Hepatocyte (in vitro differentiated cells): ENCODE results near the gene NFKBIA. TPM values are rescaled to one million over a fixed set of nuclear protein-coding genes. Genes with fewer than 3 reads are reported as not detected.

Experiments
- DNase-seq: peaks from one replicate; pipeline ENCODE4 v3.0.0-alpha.2; 2016; ENCODE audit warnings: low spot score
- H2AFZ ChIP-seq: fragments of 200-600 bp; sonication (generic); 2 replicates; pipeline ENCODE4 v1.6.0; 2016; ENCODE audit warnings: antibody characterized with exemption, mild to moderate bottlenecking
- H3K27ac ChIP-seq: fragments of 200-600 bp; sonication (generic); 2 replicates; pipeline ENCODE4 v1.5.1; 2016; ENCODE audit warnings: mild to moderate bottlenecking
- H3K27me3 ChIP-seq: fragments of 200-600 bp; sonication (generic); 2 replicates; pipeline ENCODE4 v1.6.1; 2016
- H3K36me3 ChIP-seq: fragments of 200-600 bp; sonication (generic); replicated peaks from 2 replicates; pipeline ENCODE4 v1.5.1; 2016; ENCODE audit warnings: low read depth; ENCODE audit not compliant: insufficient read depth
- H3K4me1 ChIP-seq: fragments of 200-600 bp; sonication (generic); 2 replicates; pipeline ENCODE4 v1.5.1; 2016; ENCODE audit warnings: mild to moderate bottlenecking, moderate library complexity; ENCODE audit not compliant: insufficient read depth
- H3K4me2 ChIP-seq: fragments of 200-600 bp; sonication (generic); 2 replicates; pipeline ENCODE4 v1.6.0; 2016
- H3K4me3 ChIP-seq: fragments of 200-600 bp; sonication (generic); 2 replicates; pipeline ENCODE4 v1.5.1; 2016; ENCODE audit warnings: mild to moderate bottlenecking
- H3K79me2 ChIP-seq: fragments of 200-600 bp; sonication (generic); 2 replicates; pipeline ENCODE4 v1.6.0; 2017; ENCODE audit warnings: mild to moderate bottlenecking
- H3K9me2 ChIP-seq: fragments of 200-600 bp; sonication (generic); replicated peaks from 2 replicates; pipeline ENCODE4 v1.6.0; 2017; ENCODE audit warnings: mild to moderate bottlenecking; ENCODE audit not compliant: insufficient read depth
- H3K9me3 ChIP-seq: fragments of 200-600 bp; sonication (generic); 2 replicates; pipeline ENCODE4 v1.5.1; 2016; ENCODE audit warnings: low read depth, mild to moderate bottlenecking
- H4K20me1 ChIP-seq: fragments of 200-600 bp; sonication (generic); 2 replicates; pipeline ENCODE4 v1.6.0; 2016; ENCODE audit warnings: mild to moderate bottlenecking; ENCODE audit not compliant: insufficient read depth, poor library complexity, severe bottlenecking
- EZH2 ChIP-seq: fragments of 200-600 bp; sonication (generic); IDR thresholded peaks from 2 replicates; pipeline ENCODE4 v1.6.1; 2016; ENCODE audit warnings: antibody characterized with exemption, mild to moderate bottlenecking, borderline replicate concordance
- EZH2phosphoT487 ChIP-seq: fragments of 200-600 bp; sonication (generic); IDR thresholded peaks from one replicate; pipeline ENCODE4 v1.6.1; 2018; ENCODE audit warnings: antibody characterized with exemption, mild to moderate bottlenecking, low read depth, moderate library complexity; ENCODE audit not compliant: unreplicated experiment, severe bottlenecking
- WGBS: methylation state at CpG from one replicate; pipeline ENCODE4 v1.1.6; 2016; ENCODE audit warnings: low lambda C conversion rate; ENCODE audit errors: missing lambda C conversion rate; 5-methylcytosine and 5-hydroxymethylcytosine counted together
- polyA plus RNA-seq: library from polyadenylated mRNA; unstranded; fragments of >200 nt; fragmentation: Nextera tagmentation; extraction: Ambion mirVana; gene quantifications from 2 replicates; pipeline ENCODE4 v1.2.1, GENCODE V29; 2016
- total RNA-seq: library from RNA; depleted of rRNA; stranded (reverse); fragments of >200 nt; gene quantifications from 2 replicates; pipeline ENCODE4 v1.2.3, GENCODE V29; 2014
- TF ChIP-seq, protein P1 (sequence below): fragments of 200-600 bp; sonication (generic); IDR thresholded peaks from 2 replicates; pipeline ENCODE4 v1.5.1; 2016; ENCODE audit warnings: antibody characterized with exemption, mild to moderate bottlenecking; ENCODE audit not compliant: poor library complexity

NFKBIA gene
- total and polyA plus RNA-seq, 2 experiments from 2014 or later = 252 to 345 TPM

- Histone ChIP-seq H3K36me3 (no peaks in the 10 kb centered on the region), H4K20me1 (no peaks in the 10 kb centered on the region), H3K9me2 (no peaks in the 10 kb centered on the region), H3K9me3 (no peaks in the 10 kb centered on the region), H3K27me3 (no peaks in the 10 kb centered on the region), H2AFZ (no peak overlapping the region), H3K4me3 (no peak overlapping the region), H3K79me2 (no peaks in the 10 kb centered on the region), H3K4me2 (no peak overlapping the region), H3K4me1 (no peaks in the 10 kb centered on the region), H3K27ac (no peak overlapping the region)
- 94% methylated on average over 1 of the region's 1 CpG for WGBS
- TF ChIP-seq EZH2 = no peak
- no peak for TF ChIP-seq EZH2phosphoT487
- TF ChIP-seq, protein P1, sequence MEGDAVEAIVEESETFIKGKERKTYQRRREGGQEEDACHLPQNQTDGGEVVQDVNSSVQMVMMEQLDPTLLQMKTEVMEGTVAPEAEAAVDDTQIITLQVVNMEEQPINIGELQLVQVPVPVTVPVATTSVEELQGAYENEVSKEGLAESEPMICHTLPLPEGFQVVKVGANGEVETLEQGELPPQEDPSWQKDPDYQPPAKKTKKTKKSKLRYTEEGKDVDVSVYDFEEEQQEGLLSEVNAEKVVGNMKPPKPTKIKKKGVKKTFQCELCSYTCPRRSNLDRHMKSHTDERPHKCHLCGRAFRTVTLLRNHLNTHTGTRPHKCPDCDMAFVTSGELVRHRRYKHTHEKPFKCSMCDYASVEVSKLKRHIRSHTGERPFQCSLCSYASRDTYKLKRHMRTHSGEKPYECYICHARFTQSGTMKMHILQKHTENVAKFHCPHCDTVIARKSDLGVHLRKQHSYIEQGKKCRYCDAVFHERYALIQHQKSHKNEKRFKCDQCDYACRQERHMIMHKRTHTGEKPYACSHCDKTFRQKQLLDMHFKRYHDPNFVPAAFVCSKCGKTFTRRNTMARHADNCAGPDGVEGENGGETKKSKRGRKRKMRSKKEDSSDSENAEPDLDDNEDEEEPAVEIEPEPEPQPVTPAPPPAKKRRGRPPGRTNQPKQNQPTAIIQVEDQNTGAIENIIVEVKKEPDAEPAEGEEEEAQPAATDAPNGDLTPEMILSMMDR = no peak
- no peak for DNase-seq
Observed at GRCh38 chr14:35392103-35392502, 12.4 kb downstream of the NFKBIA start.

DNA sequence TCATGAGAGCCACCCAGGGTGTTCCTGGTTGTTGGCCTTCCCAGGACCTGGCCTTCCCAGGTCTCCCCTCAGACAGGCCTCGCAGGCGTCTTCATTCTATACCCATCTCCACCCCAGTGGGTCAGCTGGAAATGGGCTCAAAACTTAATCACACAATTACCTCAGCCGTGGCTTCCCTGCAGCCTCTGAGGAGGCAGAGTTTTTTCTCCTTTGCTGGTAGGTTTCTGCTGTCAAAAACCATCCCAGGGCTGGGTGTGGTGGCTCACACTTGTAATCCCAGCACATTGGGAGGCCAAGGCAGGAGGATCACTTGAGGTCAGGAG is 13.2 kb downstream of the NFKBIA start:
- no peaks in the 10 kb centered on the region for H3K9me3 ChIP-seq
- H4K20me1 ChIP-seq = no peaks in the 10 kb centered on the region
- no peaks in the 10 kb centered on the region for H3K9me2 ChIP-seq
- no peaks in the 10 kb centered on the region for H3K36me3 ChIP-seq
- H3K4me1 ChIP-seq = no peaks in the 10 kb centered on the region
- no peaks in the 10 kb centered on the region for H3K79me2 ChIP-seq
- no peak for DNase-seq
- 89% methylated on average over 3 of the region's 3 CpGs for WGBS
- H3K27ac ChIP-seq = no peak overlapping the region
- H2AFZ ChIP-seq = no peak overlapping the region
- H3K4me2 ChIP-seq = no peak overlapping the region
- no peaks in the 10 kb centered on the region for H3K27me3 ChIP-seq
- H3K4me3 ChIP-seq = no peak overlapping the region
- TF ChIP-seq EZH2 (no peak), EZH2phosphoT487 (no peak)
- TF ChIP-seq, protein P1 = no peak

GRCh38 chr14:35390577-35391387 is 13.8 kb downstream of the NFKBIA start:
- Histone ChIP-seq H2AFZ (no peak overlapping the region), H3K36me3 (no peaks in the 10 kb centered on the region), H3K79me2 (no peaks in the 10 kb centered on the region), H3K4me3 (no peak overlapping the region), H3K27me3 (no peaks in the 10 kb centered on the region), H3K27ac (no peak overlapping the region), H3K4me2 (no peak overlapping the region), H3K9me3 (no peaks in the 10 kb centered on the region), H3K9me2 (no peaks in the 10 kb centered on the region), H3K4me1 (peaks cover 5% of the 10 kb centered on the region), H4K20me1 (no peaks in the 10 kb centered on the region)
- 75% methylated on average over 9 of the region's 9 CpGs for WGBS
- no peak for DNase-seq
- TF ChIP-seq EZH2phosphoT487 = no peak
- no peak for TF ChIP-seq EZH2
- TF ChIP-seq, protein P1 = no peak
